ENCODE data around the gene SLC44A2.

The SLC44A2 gene

DNA sequence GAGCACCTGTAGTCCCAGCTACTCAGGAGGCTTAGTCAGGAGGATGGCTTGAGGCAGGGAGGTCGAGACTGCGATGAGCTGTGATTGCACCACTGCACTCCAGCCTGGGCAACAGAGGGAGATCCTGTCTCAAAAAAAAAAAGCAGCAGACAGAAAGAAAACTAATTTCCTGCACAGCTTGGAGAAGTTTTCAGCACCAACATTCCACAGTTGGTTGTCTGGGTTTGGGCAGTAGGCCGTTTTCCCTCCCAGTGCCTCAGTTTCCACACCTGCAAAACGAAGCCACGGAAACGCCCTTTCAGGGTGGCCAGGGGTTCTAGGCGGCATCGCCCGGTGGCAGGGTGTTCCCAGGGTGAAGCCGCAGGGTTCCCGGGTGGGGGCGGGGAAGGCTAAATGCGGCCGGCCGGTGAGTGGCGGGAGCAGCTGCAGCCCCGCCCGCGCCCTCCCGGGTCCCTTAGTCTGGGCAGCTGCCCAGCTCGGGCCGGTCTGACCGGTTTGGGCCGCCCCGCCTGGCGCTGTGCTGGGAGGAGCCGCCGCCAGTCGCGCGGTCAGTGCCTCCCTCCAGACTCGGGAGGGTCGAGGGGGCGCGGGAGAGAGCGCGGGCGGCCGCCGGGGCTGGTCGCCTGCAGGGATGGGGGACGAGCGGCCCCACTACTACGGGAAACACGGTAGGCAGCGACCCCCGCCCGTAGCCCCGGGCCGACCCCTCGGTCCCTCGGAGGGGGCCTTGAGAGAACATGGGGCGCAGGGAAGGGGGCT is at the start of gene SLC44A2:
SLC44A2 (plus strand) TSS at position 551 of the 759 bp plus-strand sequence; CDS start at position 632, 81 bp downstream.
- no peak for DNase-seq (ENCODE audit: low read depth in 2 of 2)

DNA sequence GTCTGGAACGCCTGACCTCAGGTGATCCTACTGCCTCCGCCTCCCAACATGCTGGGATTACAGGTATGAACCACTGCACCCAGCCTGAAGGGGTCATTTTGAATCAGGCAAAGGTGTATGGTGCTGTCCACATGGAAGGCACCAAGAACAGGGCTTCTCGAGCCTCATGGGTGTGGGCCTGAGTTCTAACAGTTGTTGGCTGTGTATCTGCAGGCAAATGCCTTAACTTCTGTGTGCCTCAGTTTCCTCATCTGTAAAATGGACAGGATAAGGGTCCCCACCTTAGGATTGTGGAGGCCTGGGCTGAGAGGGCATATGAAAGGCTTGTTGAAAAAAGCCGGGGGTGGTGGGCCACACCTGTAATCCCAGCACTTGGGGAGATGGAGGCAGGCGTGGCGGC is 47.4 kb upstream of the SLC44A2 start:
- DNase-seq (ENCODE audit: low read depth in 2 of 2) = no peak

DNA sequence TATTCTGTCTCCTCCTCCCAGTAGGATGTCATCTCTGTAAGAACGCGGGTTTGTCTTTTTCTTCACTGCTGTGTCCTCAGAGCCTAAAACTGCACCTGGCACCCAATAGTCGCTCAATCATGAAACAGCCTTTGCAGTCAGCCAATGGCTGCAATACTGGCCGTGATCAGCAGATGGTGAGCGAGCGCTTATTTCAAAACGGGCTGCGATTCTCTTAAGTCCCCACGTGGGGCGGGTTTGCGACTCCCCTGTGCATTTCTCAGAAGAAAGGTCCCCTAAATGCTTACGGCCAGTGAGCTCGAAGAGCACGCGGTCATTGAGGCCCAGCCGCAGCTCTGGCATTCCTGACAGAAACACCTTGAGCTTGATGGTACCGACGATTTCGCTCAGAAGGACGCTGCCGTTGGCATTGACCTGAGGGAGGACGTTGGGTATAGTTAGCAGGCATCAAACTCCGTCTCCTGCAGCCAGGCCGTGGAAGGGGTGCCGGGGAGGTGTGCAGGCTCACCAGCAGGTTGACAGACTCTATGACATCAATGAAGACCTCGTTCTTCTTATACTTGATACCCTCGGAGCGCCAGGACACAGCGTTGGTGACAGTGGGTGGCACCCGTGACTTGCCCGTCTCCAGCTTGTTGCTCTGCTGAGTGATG is 44.2 kb upstream of the SLC44A2 start:
- DNase-seq (ENCODE audit: low read depth in 2 of 2) = peak; percentile 74 to 91

DNA sequence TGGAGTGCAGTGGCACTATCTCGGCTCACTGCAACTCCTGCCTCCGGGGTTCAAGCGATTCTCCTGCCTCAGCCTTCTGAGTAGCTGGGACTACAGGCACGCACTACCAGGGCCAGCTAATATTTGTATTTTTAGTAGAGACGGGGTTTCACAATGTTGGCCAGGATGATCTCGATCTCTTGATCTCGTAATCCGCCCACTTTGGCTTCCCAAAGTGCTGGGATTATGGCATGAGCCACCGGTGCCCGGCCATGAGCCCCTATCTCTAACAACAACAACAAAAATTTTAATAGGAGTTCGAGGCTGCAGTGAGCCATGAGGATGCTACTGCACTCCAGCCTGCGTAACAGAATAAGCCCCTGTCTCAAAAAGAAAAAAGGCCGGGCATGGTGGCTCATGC is 43.3 kb upstream of the SLC44A2 start:
- no peak for DNase-seq (ENCODE audit: low read depth in 2 of 2)

DNA sequence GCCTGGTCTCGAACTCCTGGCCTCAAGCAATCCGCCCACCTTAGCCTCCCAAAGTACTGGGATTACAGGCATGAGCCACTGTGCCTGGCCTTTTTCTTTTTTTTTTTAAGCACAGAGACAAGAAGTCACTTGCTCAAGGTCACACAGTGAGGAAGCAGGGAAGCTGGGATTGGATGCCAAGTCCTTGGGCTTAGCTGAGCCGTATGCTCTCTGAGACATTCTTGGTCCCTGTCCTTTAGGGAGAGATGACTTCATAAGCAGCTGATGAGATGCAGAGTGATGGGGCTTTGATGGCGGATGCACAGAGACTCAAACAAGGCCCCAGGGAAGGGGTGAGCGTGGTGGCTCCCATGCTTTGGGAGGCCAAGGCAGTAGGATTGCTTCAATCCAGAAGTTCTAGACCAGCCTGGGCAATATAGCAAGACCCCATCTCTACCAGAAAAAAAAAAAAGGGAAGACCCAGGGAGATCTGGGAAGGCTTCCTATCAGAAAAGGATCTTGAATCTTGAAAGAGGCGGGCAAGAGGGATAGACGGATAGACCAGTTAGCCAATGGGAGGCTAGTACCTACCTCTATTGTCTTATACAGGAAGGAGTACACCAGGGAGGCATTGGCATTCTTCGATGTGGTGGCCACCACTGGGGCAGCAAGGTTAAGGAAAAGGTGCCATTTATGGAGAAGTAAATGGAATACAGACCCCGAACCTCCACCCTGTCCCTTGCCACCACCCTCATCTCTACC is 42.1 kb upstream of the SLC44A2 start:
- DNase-seq (ENCODE audit: low read depth in 2 of 2) = no peak

DNA sequence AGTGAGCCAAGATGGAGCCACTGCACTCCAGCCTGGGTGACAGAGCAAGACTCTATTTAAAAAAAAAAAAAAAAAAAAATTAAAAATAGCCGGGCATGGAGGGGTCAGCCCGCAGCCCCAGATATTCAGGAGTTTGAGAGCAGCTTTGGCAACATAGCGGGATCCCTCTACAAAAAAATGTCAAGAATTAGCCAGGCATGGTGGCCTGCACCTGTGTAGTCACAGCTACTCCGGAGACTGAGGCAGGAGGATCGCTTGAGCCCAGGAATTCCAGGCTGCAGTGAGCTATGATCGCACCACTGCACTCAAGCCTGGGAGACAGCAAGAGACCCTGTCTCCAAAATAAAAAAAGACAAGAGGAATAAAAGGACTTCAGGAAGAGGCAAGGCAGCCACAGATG is 39.0 kb upstream of the SLC44A2 start:
- DNase-seq (ENCODE audit: low read depth in 2 of 2) = no peak

DNA sequence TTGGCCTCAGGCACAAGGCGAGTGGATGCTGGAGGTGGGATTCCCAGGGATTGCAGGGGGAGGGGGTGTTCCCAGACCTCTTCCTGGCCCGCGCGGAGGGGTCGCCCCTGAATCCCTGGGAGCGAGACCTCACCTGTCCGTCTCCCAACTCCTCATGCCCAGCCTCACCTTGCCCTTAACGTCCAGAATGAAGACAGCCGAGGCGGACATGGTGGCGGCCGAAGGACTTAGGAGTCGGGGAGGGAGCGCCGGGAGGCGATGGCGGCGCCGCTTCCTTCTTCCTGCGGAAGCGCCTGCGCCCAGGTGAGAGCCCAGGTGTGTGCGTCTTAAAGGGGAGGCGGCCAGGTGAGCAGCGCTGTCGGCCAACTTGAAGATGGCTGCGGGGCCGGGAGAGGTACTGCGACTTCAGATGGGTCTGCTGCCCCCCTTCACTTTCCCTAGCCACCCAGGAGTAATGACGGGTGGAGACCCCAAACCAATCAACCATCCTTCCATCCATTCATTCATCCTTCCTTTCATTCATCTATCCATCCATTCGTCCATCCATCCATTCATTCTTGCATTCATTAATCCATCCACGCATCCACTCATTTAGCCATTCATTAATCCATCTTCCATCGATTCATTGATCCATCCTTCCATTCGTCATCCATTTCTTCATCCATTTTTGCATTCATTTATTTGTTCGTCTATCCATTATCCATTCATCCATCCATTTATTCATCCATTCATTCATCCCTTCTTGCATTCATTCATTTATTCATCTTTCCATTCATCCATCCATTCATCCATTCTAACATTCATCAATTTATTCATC is 38.1 kb upstream of the SLC44A2 start, which contains the start of gene AP1M2:
AP1M2 (minus strand) TSS at position 291 of the 817 bp plus-strand sequence; CDS start at position 210, 81 bp downstream.
- DNase-seq (ENCODE audit: low read depth in 2 of 2) = no peak

DNA sequence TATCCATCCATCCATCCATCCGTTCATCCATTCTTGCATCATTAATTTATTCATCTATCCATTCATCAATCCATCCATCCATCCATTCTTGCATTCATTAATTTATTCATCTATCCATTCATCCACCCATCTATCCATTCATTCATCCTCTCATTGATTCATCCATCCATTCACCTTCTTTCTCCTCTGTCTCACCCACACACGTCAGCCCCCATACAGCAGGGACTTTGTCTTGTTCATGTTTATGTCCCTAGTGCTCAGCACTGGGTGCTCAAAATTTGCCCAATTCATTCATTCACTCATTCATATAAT is 37.6 kb upstream of the SLC44A2 start:
- DNase-seq (ENCODE audit: low read depth in 2 of 2) = no peak

DNA sequence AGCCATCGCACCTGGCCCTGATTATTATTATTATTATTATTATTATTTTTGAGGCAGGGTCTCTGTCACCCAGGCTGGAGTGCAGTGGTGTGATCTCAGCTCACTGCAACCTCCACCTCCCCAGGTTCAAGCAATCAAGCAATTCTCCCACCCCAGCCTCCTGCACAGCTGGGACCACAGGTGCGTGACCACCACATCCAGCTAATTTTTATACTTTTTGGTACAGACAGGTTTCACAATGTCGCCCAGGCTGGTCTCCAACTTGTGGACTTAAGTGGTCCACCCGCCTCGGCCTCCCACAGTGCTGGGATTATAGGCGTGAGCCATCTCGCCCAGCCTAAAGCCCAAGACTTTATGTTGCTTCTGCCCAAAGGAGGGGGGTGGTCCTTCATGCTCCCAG is 32.2 kb upstream of the SLC44A2 start:
- no peak for DNase-seq (ENCODE audit: low read depth in 2 of 2)

DNA sequence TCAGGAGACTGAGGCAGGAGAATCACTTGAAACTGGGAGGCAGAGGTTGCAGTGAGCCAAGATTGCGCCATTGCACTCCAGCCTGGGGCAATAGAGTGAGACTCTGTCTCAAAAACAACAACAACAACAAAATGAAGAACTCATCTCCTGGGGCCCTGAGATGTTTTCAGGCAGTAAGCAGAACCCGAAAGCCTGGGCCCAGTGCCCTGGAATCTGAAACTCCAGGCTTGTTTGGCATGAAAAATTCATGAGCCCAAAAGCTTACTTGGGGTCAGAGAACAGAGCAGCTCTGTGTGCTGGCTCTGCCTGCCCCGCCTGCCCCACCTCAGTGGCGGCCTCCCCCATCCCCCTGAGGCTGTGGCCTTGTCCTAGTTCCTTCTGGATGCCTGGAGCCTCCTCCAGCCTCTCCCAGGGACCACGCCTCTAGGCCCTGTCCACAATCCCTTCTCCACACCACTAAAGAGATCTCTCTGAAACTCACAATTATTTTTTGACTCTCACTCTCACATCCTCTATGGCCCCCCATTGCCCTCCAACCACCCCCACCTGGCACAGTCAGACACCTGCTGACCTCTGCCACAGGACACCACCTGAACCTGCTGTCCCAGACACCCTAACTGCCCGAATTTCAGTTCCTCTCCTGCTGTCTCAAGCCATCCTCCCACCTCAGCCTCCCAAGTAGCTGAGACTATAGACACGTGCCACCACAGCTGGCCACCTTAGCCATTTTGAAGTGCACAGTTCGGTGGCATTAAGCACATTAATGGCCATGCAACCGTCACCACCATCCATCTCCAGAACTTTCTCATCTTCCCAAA is 31.3 kb upstream of the SLC44A2 start:
- no peak for DNase-seq (ENCODE audit: low read depth in 2 of 2)

DNA sequence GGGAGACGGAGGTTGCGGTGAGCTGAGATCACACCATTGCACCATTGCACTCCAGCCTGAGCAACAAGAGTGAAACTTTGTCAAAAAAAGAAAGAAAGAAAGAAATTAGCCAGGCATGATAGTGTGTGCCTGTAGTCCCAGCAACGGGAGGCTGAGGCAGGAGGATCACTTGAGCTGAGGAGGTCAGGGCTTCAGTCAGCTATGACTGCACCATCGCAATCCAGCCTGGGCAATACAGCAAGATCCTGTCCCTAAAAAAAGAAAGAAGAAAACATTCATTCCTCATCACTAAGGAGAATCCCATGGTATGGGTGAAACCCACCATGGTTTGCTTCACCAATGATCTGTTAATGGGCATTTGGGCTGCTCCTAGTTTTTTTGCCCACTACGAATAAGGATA is 25.2 kb upstream of the SLC44A2 start:
- DNase-seq (ENCODE audit: low read depth in 2 of 2) = no peak

DNA sequence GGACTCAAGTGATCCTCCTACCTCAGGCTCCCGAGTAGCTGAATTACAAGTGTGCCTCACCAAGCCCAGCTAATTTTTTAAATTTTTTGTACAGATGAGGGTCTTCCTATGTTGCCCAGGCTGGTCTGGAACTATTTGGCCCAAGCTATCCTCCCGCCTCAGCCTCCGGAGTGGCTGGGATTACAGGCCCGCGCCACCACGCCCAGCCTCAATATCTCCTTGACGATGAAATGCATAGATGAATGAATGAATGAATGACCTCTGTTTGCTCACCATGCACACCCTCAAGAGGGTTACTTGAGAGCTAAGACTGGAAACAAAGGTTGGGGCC is 23.4 kb upstream of the SLC44A2 start:
- no peak for DNase-seq (ENCODE audit: low read depth in 2 of 2)

DNA sequence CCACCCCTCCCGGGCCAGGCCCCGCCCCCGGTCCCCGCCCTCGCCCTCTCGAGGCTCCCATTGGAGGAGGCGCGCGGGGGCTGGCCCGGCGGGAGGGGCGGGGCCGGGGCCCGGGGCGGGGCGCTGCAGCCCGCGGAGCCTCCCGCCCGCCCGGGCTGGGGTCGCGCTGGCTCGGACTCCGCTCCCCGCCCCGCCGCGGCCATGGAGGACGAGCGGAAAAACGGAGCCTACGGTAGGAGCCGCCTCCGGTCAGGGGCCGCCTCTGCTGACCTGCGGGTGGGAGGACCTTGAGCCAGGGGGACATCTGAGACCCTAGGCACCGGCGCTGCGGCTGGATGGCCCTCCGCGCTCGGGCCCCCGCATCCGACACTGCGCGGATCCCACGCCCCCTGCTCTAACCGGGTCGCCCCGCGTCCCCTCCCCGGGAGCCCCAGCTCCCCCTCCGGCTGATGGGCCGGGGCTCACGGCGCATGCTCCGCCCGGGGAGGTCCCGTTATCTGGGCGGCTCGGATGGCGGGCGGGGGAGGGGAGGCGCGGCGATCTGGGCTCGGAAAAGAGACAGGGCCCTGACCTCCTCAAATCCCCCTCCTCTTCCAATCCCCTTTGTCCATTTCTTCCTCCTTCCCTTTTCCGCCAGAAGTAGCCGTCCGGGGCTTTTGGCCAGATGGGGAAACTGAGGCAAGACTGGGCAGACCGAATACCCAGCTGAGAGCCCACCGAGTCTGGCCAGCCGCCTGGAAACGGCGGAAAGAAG is 22.8 kb upstream of the SLC44A2 start:
- DNase-seq (ENCODE audit: low read depth in 2 of 2) = peak; percentile 87 to 89

DNA sequence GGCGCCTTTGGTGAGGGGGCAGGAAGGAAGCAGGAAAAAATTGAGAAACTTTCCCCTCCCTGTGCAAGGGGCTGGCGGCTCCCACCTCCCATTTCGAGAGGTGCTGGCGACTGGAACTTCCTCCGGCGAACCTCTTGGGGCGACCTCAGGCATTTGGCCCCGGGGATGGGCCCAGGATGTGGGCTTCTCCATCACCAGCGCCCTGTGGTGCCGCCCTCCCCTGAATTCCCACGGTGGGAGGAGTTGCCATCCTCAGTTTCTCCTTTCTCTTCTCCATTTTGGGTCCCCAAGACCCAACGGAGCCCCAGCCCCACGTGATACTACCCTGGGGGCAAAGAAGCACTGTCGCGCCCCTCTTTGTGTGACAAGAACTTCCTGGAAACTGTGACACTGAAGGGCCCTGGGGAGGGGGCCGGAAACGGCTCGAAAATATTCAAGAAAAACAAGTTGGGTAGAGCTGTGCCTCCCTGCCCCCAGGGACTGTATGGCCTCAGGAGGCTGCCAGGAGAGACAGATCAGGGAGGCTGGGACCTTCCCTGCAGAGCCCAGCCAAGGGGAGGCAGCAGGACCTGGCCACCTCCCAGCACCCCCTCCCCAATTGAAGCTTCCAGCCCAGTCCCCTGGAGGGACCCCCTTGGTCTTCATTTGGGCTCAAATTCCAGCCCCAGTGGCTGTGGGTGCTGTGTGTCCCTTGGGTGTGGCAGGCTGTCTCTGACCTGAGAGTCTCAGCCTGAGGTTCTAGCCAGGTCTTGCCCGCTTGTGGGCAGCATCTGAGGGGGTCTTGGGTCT is 22.1 kb upstream of the SLC44A2 start:
- peak; percentile 56 to 57 for DNase-seq (ENCODE audit: low read depth in 2 of 2)

DNA sequence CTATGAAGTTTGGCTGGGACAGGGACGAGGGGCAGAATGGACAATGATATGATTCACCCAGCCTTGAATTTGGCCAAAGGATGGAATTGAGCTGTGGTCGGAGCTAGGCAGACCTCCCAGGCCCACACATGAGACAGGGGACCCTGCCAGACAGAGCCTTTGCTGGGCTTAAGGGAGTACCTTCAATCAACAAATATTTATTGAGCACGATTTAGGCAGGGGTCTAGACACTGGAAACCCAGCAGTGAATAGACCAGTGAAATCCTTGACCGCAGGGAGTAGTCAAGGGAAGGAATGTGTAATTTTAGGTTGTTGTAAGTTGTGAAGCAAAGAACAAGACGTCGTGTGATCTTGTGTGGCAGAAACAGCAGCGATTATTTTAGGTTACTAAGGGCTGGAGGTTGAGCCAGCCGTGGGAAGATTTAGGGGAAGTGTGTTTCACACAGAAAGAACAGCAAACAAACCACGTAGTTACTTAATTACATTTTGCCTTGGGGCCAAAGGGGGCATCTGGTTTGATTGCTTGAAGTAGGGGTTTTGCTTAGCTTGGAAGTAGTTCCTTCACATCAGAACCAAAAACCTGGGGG is 21.4 kb upstream of the SLC44A2 start:
- DNase-seq (ENCODE audit: low read depth in 2 of 2) = no peak

DNA sequence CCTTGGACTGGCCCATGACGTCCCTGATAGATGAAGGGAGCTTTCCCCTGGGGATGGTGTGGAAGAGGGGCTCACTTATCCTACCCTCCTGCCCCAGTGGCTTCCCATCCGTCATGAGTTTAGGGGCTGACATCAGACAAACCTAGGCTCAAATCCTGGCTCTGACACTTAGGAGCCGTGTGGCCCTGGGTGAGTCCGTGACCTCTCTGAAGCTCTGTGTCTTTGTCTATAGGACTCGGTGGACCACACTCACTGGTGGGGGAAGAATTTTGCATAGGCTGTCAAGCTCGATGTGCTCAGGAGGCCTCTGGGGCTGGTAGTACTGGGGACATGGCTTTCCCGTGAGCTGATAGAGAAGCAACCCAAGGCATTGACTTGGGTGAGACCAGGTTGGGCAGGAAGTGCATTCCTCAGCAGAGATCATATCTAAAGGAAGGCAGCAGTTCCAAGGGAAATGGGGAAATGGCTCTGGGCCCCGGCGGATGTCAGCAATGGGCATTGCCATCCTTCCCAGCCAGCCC is 20.8 kb upstream of the SLC44A2 start:
- DNase-seq (ENCODE audit: low read depth in 2 of 2) = no peak

DNA sequence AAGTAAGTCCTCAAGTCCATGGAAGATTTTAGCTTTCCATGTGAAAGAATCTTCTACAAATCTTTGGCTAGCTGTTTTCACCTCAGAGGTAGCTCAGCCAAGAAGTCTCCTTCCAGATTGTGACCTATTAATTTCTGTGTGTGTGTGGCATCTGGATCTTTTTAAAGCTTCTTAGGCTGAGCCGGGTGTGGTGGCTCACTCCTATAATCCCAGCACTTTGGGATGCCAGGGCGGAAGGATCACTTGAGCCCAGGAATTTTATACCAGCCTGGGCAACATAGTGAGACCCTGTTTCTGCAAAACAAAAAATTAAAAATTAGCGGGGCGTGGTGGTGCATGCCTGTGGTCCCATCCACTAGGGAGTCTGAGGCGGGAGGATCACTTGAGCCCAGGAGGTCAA is 13.4 kb upstream of the SLC44A2 start:
- DNase-seq (ENCODE audit: low read depth in 2 of 2) = no peak

DNA sequence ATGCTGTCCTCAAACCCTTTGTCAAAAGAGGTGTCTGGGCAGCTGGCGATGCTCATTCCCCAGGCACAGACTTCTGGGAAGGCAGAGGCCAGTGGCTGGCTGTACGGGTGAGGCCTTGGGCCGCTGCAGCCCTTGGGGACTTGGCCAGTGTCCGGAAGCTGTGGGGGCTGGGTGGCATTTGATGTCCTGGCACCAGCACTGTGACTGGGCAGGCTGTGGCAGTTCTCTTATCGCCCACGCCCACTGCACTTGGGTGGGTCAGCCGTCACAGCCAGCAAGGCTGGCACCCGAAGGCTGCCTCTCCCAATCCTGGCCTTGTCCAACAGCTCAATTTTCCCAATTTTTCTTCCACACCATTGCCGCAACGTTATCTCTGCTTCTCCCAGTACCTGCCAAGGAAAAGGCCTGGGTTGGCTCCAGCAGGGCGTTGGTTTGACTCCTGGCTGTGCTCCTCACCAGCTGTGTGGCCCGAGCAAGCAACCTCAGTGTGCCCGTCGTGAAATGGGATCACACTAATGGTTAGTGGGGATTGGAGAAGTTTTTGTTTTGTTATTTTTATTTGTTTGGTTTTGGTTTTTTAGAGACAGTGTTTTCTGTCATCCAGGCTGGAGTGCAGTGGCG is 12.7 kb upstream of the SLC44A2 start:
- DNase-seq (ENCODE audit: low read depth in 2 of 2) = no peak
